WTC11 (cell line): ENCODE data around the gene PROSER3.

Experiments
- CBFB ChIP-seq: sonication (generic); formaldehyde crosslinking; IDR thresholded peaks from 2 replicates; pipeline ENCODE4 v1.8.1; 2022; ENCODE audit warnings: mild to moderate bottlenecking, low read depth, missing genetic modification reagents
- E2F4 ChIP-seq: sonication (generic); formaldehyde crosslinking; IDR thresholded peaks from 2 replicates; pipeline ENCODE4 v1.8.1; 2022; ENCODE audit warnings: low read depth, mild to moderate bottlenecking, moderate library complexity, missing genetic modification reagents, borderline replicate concordance
- GABPB1 ChIP-seq: sonication (generic); formaldehyde crosslinking; IDR thresholded peaks from 2 replicates; pipeline ENCODE4 v1.8.1; 2023; ENCODE audit warnings: mild to moderate bottlenecking, missing genetic modification reagents
- IRF1 ChIP-seq: sonication (generic); formaldehyde crosslinking; IDR thresholded peaks from 2 replicates; pipeline ENCODE4 v1.8.0; 2023; ENCODE audit warnings: missing genetic modification reagents
- MLX ChIP-seq: sonication (generic); formaldehyde crosslinking; IDR thresholded peaks from 2 replicates; pipeline ENCODE4 v1.8.1; 2023; ENCODE audit warnings: mild to moderate bottlenecking, missing genetic modification reagents, moderate library complexity
- MXD4 ChIP-seq: fragments of 250-450 bp; sonication (Bioruptor Pico); IDR thresholded peaks from 2 replicates; pipeline ENCODE4 v1.8.0; 2021; ENCODE audit warnings: mild to moderate bottlenecking, moderate library complexity, borderline replicate concordance
- NR2C2 ChIP-seq: sonication (generic); formaldehyde crosslinking; IDR thresholded peaks from 2 replicates; pipeline ENCODE4 v1.8.0; 2022; ENCODE audit warnings: mild to moderate bottlenecking, missing genetic modification reagents
- TCF7 ChIP-seq: sonication (generic); formaldehyde crosslinking; IDR thresholded peaks from 2 replicates; pipeline ENCODE4 v1.8.0; 2022; ENCODE audit warnings: mild to moderate bottlenecking, low read depth, missing genetic modification reagents, moderate library complexity
- ZNF232 ChIP-seq: sonication (generic); formaldehyde crosslinking; IDR thresholded peaks from 2 replicates; pipeline ENCODE4 v1.8.0; 2022; ENCODE audit warnings: mild to moderate bottlenecking, missing genetic modification reagents
- TF ChIP-seq, protein P1 (sequence below): fragments of 200-600 bp; IDR thresholded peaks from 2 replicates; pipeline ENCODE4 v1.8.0; 2022; ENCODE audit warnings: antibody characterized with exemption
- TF ChIP-seq, protein P2 (sequence below): sonication (generic); formaldehyde crosslinking; IDR thresholded peaks from 2 replicates; pipeline ENCODE4 v1.8.1; 2022; ENCODE audit warnings: mild to moderate bottlenecking, moderate library complexity, missing genetic modification reagents
- TF ChIP-seq, protein P3 (sequence below): sonication (generic); formaldehyde crosslinking; IDR thresholded peaks from 2 replicates; pipeline ENCODE4 v1.8.0; 2022; ENCODE audit warnings: mild to moderate bottlenecking, missing genetic modification reagents
- TF ChIP-seq, protein P4 (sequence below): sonication (generic); formaldehyde crosslinking; IDR thresholded peaks from 2 replicates; pipeline ENCODE4 v1.8.1; 2022; ENCODE audit warnings: missing genetic modification reagents, borderline replicate concordance

DNA sequence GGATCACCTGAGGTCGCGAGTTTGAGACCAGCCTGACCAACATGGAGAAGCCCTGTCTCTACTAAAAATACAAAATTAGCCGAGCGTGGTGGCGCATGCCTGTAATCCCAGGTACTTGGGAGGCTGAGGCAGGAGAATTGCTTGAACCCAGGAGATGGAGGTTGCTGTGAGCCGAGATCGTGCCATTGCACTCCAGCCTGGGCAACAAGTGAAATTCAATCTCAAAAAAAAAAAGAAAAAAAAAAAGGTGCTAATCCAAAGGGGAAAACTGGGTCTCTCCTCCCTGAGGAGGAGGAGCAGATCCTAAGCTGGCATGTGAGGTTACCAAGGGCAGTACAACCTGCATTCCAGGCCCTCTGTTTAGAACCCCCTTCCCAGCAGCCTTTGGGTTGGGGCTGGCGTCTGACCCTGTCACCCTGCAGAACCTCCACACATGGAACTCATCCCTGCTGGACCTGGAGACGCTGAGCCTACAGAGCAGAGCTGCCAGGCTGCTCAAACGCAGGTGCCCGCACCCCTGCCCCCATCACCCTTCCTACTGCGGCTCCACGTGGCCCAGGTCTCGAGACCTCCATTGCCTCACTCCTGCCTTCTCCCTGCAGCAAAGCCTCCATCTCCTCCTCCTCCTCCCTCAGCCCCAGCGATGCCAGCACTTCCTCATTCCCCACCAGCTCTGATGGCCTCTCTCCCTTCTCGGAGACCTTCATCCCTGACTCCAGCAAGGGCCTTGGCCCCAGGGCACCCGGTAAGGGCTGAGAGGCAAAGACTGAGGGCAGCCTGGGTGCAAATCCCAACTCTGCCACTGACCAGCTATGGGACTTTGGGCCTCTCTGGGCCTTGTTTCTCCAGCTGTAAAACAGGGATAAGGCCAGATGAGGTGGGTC lies 6.7 kb downstream of the PROSER3 start:
- TF ChIP-seq, protein P1, sequence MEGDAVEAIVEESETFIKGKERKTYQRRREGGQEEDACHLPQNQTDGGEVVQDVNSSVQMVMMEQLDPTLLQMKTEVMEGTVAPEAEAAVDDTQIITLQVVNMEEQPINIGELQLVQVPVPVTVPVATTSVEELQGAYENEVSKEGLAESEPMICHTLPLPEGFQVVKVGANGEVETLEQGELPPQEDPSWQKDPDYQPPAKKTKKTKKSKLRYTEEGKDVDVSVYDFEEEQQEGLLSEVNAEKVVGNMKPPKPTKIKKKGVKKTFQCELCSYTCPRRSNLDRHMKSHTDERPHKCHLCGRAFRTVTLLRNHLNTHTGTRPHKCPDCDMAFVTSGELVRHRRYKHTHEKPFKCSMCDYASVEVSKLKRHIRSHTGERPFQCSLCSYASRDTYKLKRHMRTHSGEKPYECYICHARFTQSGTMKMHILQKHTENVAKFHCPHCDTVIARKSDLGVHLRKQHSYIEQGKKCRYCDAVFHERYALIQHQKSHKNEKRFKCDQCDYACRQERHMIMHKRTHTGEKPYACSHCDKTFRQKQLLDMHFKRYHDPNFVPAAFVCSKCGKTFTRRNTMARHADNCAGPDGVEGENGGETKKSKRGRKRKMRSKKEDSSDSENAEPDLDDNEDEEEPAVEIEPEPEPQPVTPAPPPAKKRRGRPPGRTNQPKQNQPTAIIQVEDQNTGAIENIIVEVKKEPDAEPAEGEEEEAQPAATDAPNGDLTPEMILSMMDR: no peak
- TF ChIP-seq NR2C2 (CRISPR knock-in tag): no peak
- no peak for TF ChIP-seq E2F4 (CRISPR knock-in tag)
- no peak for TF ChIP-seq CBFB (CRISPR knock-in tag)
- TF ChIP-seq, protein P2, sequence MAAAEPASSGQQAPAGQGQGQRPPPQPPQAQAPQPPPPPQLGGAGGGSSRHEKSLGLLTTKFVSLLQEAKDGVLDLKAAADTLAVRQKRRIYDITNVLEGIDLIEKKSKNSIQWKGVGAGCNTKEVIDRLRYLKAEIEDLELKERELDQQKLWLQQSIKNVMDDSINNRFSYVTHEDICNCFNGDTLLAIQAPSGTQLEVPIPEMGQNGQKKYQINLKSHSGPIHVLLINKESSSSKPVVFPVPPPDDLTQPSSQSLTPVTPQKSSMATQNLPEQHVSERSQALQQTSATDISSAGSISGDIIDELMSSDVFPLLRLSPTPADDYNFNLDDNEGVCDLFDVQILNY (CRISPR knock-in tag): no peak
- no peak for TF ChIP-seq MLX (CRISPR knock-in tag)
- TF ChIP-seq ZNF232 (CRISPR knock-in tag): no peak
- TF ChIP-seq, protein P3, sequence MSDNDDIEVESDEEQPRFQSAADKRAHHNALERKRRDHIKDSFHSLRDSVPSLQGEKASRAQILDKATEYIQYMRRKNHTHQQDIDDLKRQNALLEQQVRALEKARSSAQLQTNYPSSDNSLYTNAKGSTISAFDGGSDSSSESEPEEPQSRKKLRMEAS (CRISPR knock-in tag): no peak
- TF ChIP-seq, protein P4, sequence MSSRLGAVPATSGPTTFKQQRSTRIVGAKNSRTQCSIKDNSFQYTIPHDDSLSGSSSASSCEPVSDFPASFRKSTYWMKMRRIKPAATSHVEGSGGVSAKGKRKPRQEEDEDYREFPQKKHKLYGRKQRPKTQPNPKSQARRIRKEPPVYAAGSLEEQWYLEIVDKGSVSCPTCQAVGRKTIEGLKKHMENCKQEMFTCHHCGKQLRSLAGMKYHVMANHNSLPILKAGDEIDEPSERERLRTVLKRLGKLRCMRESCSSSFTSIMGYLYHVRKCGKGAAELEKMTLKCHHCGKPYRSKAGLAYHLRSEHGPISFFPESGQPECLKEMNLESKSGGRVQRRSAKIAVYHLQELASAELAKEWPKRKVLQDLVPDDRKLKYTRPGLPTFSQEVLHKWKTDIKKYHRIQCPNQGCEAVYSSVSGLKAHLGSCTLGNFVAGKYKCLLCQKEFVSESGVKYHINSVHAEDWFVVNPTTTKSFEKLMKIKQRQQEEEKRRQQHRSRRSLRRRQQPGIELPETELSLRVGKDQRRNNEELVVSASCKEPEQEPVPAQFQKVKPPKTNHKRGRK (CRISPR knock-in tag): no peak
- TF ChIP-seq TCF7 (CRISPR knock-in tag): no peak
- TF ChIP-seq IRF1 (CRISPR knock-in tag): no peak
- TF ChIP-seq MXD4: no peak
- TF ChIP-seq GABPB1 (CRISPR knock-in tag): no peak
